CD14-positive monocyte (primary cell): ENCODE data around the gene RYR2. TPM values are rescaled to one million over a fixed set of nuclear protein-coding genes. Genes with fewer than 3 reads are reported as not detected.

Experiments
- DNase-seq, 3 donors: peaks; one replicate each; pipeline ENCODE4 v3.0.0-alpha.2; 2011 to 2022
- H2AFZ ChIP-seq: 2 replicates; pipeline ENCODE4 v1.6.0; 2012; ENCODE audit warnings: mild to moderate bottlenecking, low read depth, low read length, inconsistent platforms; ENCODE audit not compliant: insufficient read depth, poor library complexity, severe bottlenecking
- H3K27ac ChIP-seq, 2 donors: 1 replicate in 1 of 2; 2 replicates in 1 of 2; pipeline ENCODE4 v1.5.1; 2012 to 2013; ENCODE audit warnings: low read length in 2 of 2, control low read depth in 1 of 2, inconsistent platforms in 1 of 2, low read depth in 1 of 2, mild to moderate bottlenecking in 1 of 2
- H3K27me3 ChIP-seq, 2 donors: one replicate each; pipeline versions ENCODE4 v1.6.0 to v1.6.1; 2011 to 2013; ENCODE audit warnings: low read length in 2 of 2; ENCODE audit not compliant: control insufficient read depth in 2 of 2, insufficient read depth in 2 of 2
- H3K36me3 ChIP-seq, 2 donors: replicated peaks in 1 of 2; 1 replicate in 1 of 2; 2 replicates in 1 of 2; pipeline versions ENCODE4 v1.5.1 to v1.6.1; 2012 to 2013; ENCODE audit warnings: low read length in 2 of 2, control low read depth in 1 of 2, inconsistent platforms in 1 of 2, mild to moderate bottlenecking in 1 of 2; ENCODE audit not compliant: insufficient read depth in 2 of 2, control insufficient read depth in 1 of 2
- H3K4me1 ChIP-seq, 2 donors: 1 replicate in 1 of 2; 2 replicates in 1 of 2; pipeline versions ENCODE4 v1.5.1 to v1.6.1; 2012 to 2013; ENCODE audit warnings: low read length in 2 of 2, control low read depth in 1 of 2, inconsistent platforms in 1 of 2, mild to moderate bottlenecking in 1 of 2, moderate library complexity in 1 of 2; ENCODE audit not compliant: insufficient read depth in 2 of 2, control insufficient read depth in 1 of 2
- H3K4me2 ChIP-seq: replicated peaks from 2 replicates; pipeline ENCODE3; 2012; ENCODE audit warnings: low read length, moderate library complexity, mild to moderate bottlenecking; ENCODE audit not compliant: poor library complexity, severe bottlenecking; ENCODE audit errors: extremely low read depth
- H3K4me3 ChIP-seq, 3 experiments: fragments of 200-600 bp in 1 of 3; sonication (generic) in 1 of 3; replicated peaks in 1 of 3; 1 replicate in 2 of 3; 2 replicates in 1 of 3; pipeline ENCODE4 v1.5.1; 2011 to 2013; ENCODE audit warnings: low read length in 3 of 3, mild to moderate bottlenecking in 3 of 3, control low read depth in 2 of 3, low read depth in 2 of 3, inconsistent platforms in 1 of 3, moderate library complexity in 1 of 3
- H3K79me2 ChIP-seq: 2 replicates; pipeline ENCODE4 v1.6.0; 2012; ENCODE audit warnings: mild to moderate bottlenecking, control low read depth, inconsistent platforms, low read length, moderate library complexity; ENCODE audit not compliant: insufficient read depth
- H3K9ac ChIP-seq: 2 replicates; pipeline ENCODE4 v1.6.0; 2017; ENCODE audit warnings: low read length, mild to moderate bottlenecking; ENCODE audit not compliant: insufficient read depth, poor library complexity, severe bottlenecking
- H3K9me3 ChIP-seq, 2 donors: replicated peaks in 1 of 2; 1 replicate in 1 of 2; 2 replicates in 1 of 2; pipeline versions ENCODE4 v1.5.1 to v1.6.1; 2012 to 2013; ENCODE audit warnings: low read length in 2 of 2, control low read depth in 1 of 2; ENCODE audit not compliant: control insufficient read depth in 1 of 2, insufficient read depth in 1 of 2
- H4K20me1 ChIP-seq: 2 replicates; pipeline ENCODE4 v1.6.0; 2012; ENCODE audit warnings: mild to moderate bottlenecking, low read length, control low read depth, moderate library complexity; ENCODE audit not compliant: insufficient read depth
- H3K27ac Mint-ChIP-seq, 7 donors: one replicate each; pipeline ENCODE4 v1.8.0; 2020; ENCODE audit warnings: mild to moderate bottlenecking in 7 of 7, mixed read lengths in 7 of 7, moderate library complexity in 6 of 7, inconsistent platforms in 2 of 7
- H3K27me3 Mint-ChIP-seq, 3 donors: one replicate each; pipeline ENCODE4 v1.8.0; 2021 to 2022; ENCODE audit warnings: low read depth in 3 of 3, mild to moderate bottlenecking in 3 of 3, mixed read lengths in 3 of 3, moderate library complexity in 3 of 3, inconsistent platforms in 1 of 3
- H3K36me3 Mint-ChIP-seq, 2 donors: one replicate each; pipeline ENCODE4 v1.8.0; 2020; ENCODE audit warnings: mixed read lengths in 2 of 2, inconsistent platforms in 1 of 2, mild to moderate bottlenecking in 1 of 2
- H3K4me1 Mint-ChIP-seq: one replicate; pipeline ENCODE4 v1.8.0; 2020; ENCODE audit warnings: mild to moderate bottlenecking, mixed read lengths
- H3K4me3 Mint-ChIP-seq, 2 donors: one replicate each; pipeline ENCODE4 v1.8.0; 2020; ENCODE audit warnings: mild to moderate bottlenecking in 2 of 2, mixed read lengths in 2 of 2, moderate library complexity in 1 of 2
- H3K9me3 Mint-ChIP-seq, 7 donors: one replicate each; pipeline ENCODE4 v1.8.0; 2020 to 2022; ENCODE audit warnings: mixed read lengths in 7 of 7, mild to moderate bottlenecking in 6 of 7, moderate library complexity in 6 of 7, inconsistent platforms in 2 of 7
- CTCF ChIP-seq: fragments of 200-600 bp; IDR thresholded peaks from one replicate; pipeline ENCODE4 v1.8.0; 2022; ENCODE audit warnings: antibody characterized with exemption, mild to moderate bottlenecking
- WGBS: methylation state at CpG from one replicate; pipeline ENCODE4 v1.1.5; 2013; ENCODE audit warnings: missing lambda C conversion rate; ENCODE audit not compliant: insufficient coverage; 5-methylcytosine and 5-hydroxymethylcytosine counted together
- intact Hi-C, 2 donors: fragments of 100-400 bp; cut with micrococcal nuclease; formaldehyde crosslinking; loops; one replicate each; pipeline versions ENCODE4 v1.15.0 to v1.15.1; 2023
- polyA plus RNA-seq, 3 donors: library from polyadenylated mRNA; depleted of rRNA in 1 of 3; unstranded in 2 of 3; stranded (reverse) in 1 of 3; fragments of 300-500 nt in 2 of 3; fragments of >200 nt in 1 of 3; fragmentation: Illumina TruSeq in 2 of 3; gene quantifications; 1 replicate in 2 of 3; 2 replicates in 1 of 3; pipeline ENCODE4 v1.2.3, GENCODE V29; 2012 to 2021

The RYR2 gene
- polyA plus RNA-seq, 3 donors, result not detected

GRCh38 chr1:237851210-237851845 lies 809.3 kb downstream of the RYR2 start:
- TF ChIP-seq CTCF, result peak; percentile 44
- H4K20me1 ChIP-seq, result no peaks in the 10 kb centered on the region
- Mint-ChIP-seq H3K36me3 (no peaks in the 10 kb centered on the region), H3K4me3 (no peak overlapping the region), H3K27ac (no peak overlapping the region), H3K27me3 (peaks cover 2 to 4% (median 3%) of the 10 kb centered on the region in 3 donors), H3K9me3 (peaks cover 0 to 3% (median 0%) of the 10 kb centered on the region in 7 donors), H3K4me1 (no peaks in the 10 kb centered on the region)
- H2AFZ ChIP-seq, result no peak overlapping the region
- no peaks in the 10 kb centered on the region for H3K9me3 ChIP-seq
- H3K27me3 ChIP-seq, result no peaks in the 10 kb centered on the region
- H3K9ac ChIP-seq, result no peak overlapping the region
- no peak overlapping the region for H3K27ac ChIP-seq
- no peaks in the 10 kb centered on the region for H3K4me1 ChIP-seq
- no peak overlapping the region for H3K4me2 ChIP-seq
- 60% methylated on average over 3 of the region's 6 CpGs for WGBS
- no peak overlapping the region for H3K4me3 ChIP-seq
- no peaks in the 10 kb centered on the region for H3K79me2 ChIP-seq
- DNase-seq, result peak in 2 of 3 donors; percentile 16 to 27
- intact Hi-C loops, result no loop called here
- no peaks in the 10 kb centered on the region for H3K36me3 ChIP-seq

DNA sequence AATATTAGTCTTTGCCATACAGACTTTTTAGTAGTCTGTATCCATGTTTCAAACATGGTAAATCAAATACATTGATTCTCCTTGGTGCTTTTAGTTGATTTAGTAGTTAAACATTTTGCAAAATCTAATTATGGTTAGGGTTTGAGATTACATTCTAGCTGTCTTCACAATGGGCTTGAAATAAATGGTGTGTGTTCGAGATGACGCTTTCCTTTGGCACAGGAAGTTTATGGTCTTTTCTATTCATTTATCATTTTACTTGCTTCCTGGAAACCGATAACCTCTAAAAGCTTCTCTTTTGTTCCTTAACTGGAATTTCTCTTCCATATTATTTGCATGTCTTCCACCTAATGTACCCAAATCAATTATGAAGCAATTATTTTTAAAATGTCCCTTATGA lies 810.4 kb downstream of the RYR2 start:
- no peaks in the 10 kb centered on the region for H3K36me3 Mint-ChIP-seq
- no peak overlapping the region for H3K27ac ChIP-seq
- intact Hi-C loops, result no loop called here
- no peak overlapping the region for H3K4me2 ChIP-seq
- no peak for TF ChIP-seq CTCF
- no peak overlapping the region for H3K9ac ChIP-seq
- no peaks in the 10 kb centered on the region for H3K4me1 ChIP-seq
- H3K79me2 ChIP-seq, result no peaks in the 10 kb centered on the region
- no peak overlapping the region for H2AFZ ChIP-seq
- H3K27me3 Mint-ChIP-seq, result peaks cover 0 to 4% (median 2%) of the 10 kb centered on the region in 3 donors
- H3K9me3 ChIP-seq, result no peaks in the 10 kb centered on the region
- no peak overlapping the region for H3K4me3 Mint-ChIP-seq
- H3K4me3 ChIP-seq, result no peak overlapping the region
- H3K27me3 ChIP-seq, result no peaks in the 10 kb centered on the region
- no CpG with 5 or more reads among the region's 3 CpGs for WGBS
- DNase-seq, result no peak
- no peak overlapping the region for H3K27ac Mint-ChIP-seq
- no peaks in the 10 kb centered on the region for H3K36me3 ChIP-seq
- H3K9me3 Mint-ChIP-seq, result peaks cover 0 to 2% (median 0%) of the 10 kb centered on the region in 7 donors
- H3K4me1 Mint-ChIP-seq, result no peaks in the 10 kb centered on the region
- no peaks in the 10 kb centered on the region for H4K20me1 ChIP-seq
